ENCODE results near the gene PPFIBP1.

DNA sequence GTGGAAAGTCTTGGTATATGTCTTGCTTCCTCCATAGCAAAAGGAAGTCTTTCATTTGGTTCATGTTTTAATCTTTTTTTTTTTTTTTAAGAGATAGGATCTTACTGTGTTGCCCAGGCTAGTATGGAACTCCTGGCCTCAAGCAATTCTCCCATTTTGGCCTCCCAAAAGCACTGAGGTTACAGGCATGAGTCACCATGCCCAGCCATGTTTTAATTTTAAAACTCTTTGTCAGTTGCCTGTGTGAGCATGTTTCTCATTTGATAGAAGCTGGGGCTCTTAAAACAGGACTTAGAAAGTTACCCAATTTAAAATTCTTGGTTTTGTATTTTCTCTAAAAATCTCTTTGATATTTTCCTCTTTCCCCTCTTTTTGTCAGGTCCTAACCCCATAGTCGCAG lies 127.2 kb downstream of the PPFIBP1 start:
- TF ChIP-seq, protein P1, sequence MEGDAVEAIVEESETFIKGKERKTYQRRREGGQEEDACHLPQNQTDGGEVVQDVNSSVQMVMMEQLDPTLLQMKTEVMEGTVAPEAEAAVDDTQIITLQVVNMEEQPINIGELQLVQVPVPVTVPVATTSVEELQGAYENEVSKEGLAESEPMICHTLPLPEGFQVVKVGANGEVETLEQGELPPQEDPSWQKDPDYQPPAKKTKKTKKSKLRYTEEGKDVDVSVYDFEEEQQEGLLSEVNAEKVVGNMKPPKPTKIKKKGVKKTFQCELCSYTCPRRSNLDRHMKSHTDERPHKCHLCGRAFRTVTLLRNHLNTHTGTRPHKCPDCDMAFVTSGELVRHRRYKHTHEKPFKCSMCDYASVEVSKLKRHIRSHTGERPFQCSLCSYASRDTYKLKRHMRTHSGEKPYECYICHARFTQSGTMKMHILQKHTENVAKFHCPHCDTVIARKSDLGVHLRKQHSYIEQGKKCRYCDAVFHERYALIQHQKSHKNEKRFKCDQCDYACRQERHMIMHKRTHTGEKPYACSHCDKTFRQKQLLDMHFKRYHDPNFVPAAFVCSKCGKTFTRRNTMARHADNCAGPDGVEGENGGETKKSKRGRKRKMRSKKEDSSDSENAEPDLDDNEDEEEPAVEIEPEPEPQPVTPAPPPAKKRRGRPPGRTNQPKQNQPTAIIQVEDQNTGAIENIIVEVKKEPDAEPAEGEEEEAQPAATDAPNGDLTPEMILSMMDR (IDR thresholded peaks at IDR 0.05): no peak
- TF ChIP-seq, protein P2, sequence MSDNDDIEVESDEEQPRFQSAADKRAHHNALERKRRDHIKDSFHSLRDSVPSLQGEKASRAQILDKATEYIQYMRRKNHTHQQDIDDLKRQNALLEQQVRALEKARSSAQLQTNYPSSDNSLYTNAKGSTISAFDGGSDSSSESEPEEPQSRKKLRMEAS (IDR thresholded peaks at IDR 0.05; ENCODE audit: low read depth): no peak
- 0 out of 2 replicates have a peak, but pooled peaks have one; percentile 11 for TF ChIP-seq JUND (IDR thresholded peaks at IDR 0.05)

Measured in SK-N-SH (cell line).